Neuronal stem cell (in vitro differentiated cells): Measurements from ENCODE around the gene RIOK1.

ENCODE experiments used
- DNase-seq: peaks from one replicate; pipeline ENCODE4 v3.0.0-alpha.2; 2013; ENCODE audit warnings: low spot score
- H2AFZ ChIP-seq: one replicate; pipeline ENCODE4 v1.6.1; 2013; ENCODE audit warnings: mild to moderate bottlenecking, low read length, inconsistent platforms
- H2AK5ac ChIP-seq: 2 replicates; pipeline ENCODE4 v1.6.1; 2013; ENCODE audit warnings: low read depth, mild to moderate bottlenecking, inconsistent platforms, low read length, moderate library complexity, mixed read lengths
- H2BK120ac ChIP-seq: 2 replicates; pipeline ENCODE4 v1.6.1; 2013; ENCODE audit warnings: low read depth, mild to moderate bottlenecking, inconsistent platforms, low read length, moderate library complexity, mixed read lengths
- H2BK12ac ChIP-seq: one replicate; pipeline ENCODE4 v1.6.1; 2013; ENCODE audit warnings: low read length, inconsistent platforms
- H2BK15ac ChIP-seq: 2 replicates; pipeline ENCODE4 v1.6.1; 2013; ENCODE audit warnings: mild to moderate bottlenecking, low read length, inconsistent platforms, mixed read lengths
- H2BK5ac ChIP-seq: one replicate; pipeline ENCODE4 v1.6.1; 2013; ENCODE audit warnings: inconsistent platforms, mild to moderate bottlenecking, low read length, moderate library complexity
- H3K14ac ChIP-seq: one replicate; pipeline ENCODE4 v1.6.1; 2013; ENCODE audit warnings: low read length, inconsistent platforms
- H3K18ac ChIP-seq: 2 replicates; pipeline ENCODE4 v1.6.1; 2013; ENCODE audit warnings: low read length, inconsistent platforms
- H3K23ac ChIP-seq: 2 replicates; pipeline ENCODE4 v1.6.1; 2013; ENCODE audit warnings: low read depth, mild to moderate bottlenecking, mixed read lengths, low read length, inconsistent platforms; ENCODE audit not compliant: poor library complexity
- H3K27ac ChIP-seq: replicated peaks from 3 replicates; pipeline ENCODE4 v1.5.1; 2013; ENCODE audit warnings: low read length, inconsistent platforms
- H3K27me3 ChIP-seq, 3 experiments: 2 replicates each; pipeline ENCODE4 v1.6.1; 2013; ENCODE audit warnings: low read length in 3 of 3, mild to moderate bottlenecking in 2 of 3, inconsistent platforms in 1 of 3, low read depth in 1 of 3, mixed read lengths in 1 of 3, moderate library complexity in 1 of 3; ENCODE audit not compliant: control insufficient read depth in 3 of 3, insufficient read depth in 3 of 3
- H3K36me3 ChIP-seq, 2 donors: replicated peaks in 1 of 2; 2 replicates each; pipeline ENCODE4 v1.6.1; 2013; ENCODE audit warnings: low read length in 2 of 2; ENCODE audit not compliant: control insufficient read depth in 2 of 2, insufficient read depth in 2 of 2
- H3K4ac ChIP-seq: 2 replicates; pipeline ENCODE4 v1.6.1; 2013; ENCODE audit warnings: inconsistent platforms, mild to moderate bottlenecking, low read length, moderate library complexity
- H3K4me1 ChIP-seq, 2 donors: 1 replicate in 1 of 2; 2 replicates in 1 of 2; pipeline ENCODE4 v1.6.1; 2013; ENCODE audit warnings: low read length in 2 of 2, low read depth in 1 of 2; ENCODE audit not compliant: control insufficient read depth in 2 of 2, insufficient read depth in 1 of 2
- H3K4me2 ChIP-seq: one replicate; pipeline ENCODE4 v1.6.1; 2013; ENCODE audit warnings: mild to moderate bottlenecking, low read length, inconsistent platforms; ENCODE audit not compliant: insufficient read depth, poor library complexity, severe bottlenecking
- H3K4me3 ChIP-seq, 2 donors: 2 replicates each; pipeline ENCODE4 v1.5.1; 2013; ENCODE audit warnings: low read length in 2 of 2, mild to moderate bottlenecking in 2 of 2, inconsistent platforms in 1 of 2, moderate library complexity in 1 of 2
- H3K79me1 ChIP-seq: one replicate; pipeline ENCODE4 v1.6.1; 2013; ENCODE audit warnings: low read depth, mild to moderate bottlenecking, inconsistent platforms, low read length, moderate library complexity
- H3K9ac ChIP-seq: one replicate; pipeline ENCODE4 v1.6.1; 2013; ENCODE audit warnings: mild to moderate bottlenecking, low read depth, low read length, inconsistent platforms; ENCODE audit not compliant: poor library complexity
- H3K9me3 ChIP-seq, 2 donors: replicated peaks in 1 of 2; 2 replicates each; pipeline versions ENCODE3 to v1.6.1; 2013; ENCODE audit warnings: low read length in 2 of 2, mild to moderate bottlenecking in 2 of 2, inconsistent platforms in 1 of 2, low read depth in 1 of 2, mixed read lengths in 1 of 2, moderate library complexity in 1 of 2; ENCODE audit not compliant: control insufficient read depth in 2 of 2, insufficient read depth in 1 of 2
- H4K8ac ChIP-seq: one replicate; pipeline ENCODE4 v1.6.1; 2013; ENCODE audit warnings: low read depth, mild to moderate bottlenecking, inconsistent platforms, low read length, moderate library complexity
- H4K91ac ChIP-seq: one replicate; pipeline ENCODE4 v1.6.1; 2013; ENCODE audit warnings: low read length, low read depth, mild to moderate bottlenecking, inconsistent platforms; ENCODE audit not compliant: poor library complexity
- WGBS, 2 donors: extraction: QIAGEN DNeasy Blood & Tissue Kit; methylation state at CpG; one replicate each; pipeline ENCODE4 v1.1.7; 2013; ENCODE audit warnings: missing lambda C conversion rate in 2 of 2, mixed read lengths in 1 of 2; ENCODE audit not compliant: insufficient read length in 2 of 2, insufficient replicate concordance in 1 of 2; ENCODE audit errors: extremely low coverage in 2 of 2; 5-methylcytosine and 5-hydroxymethylcytosine counted together

RIOK1 gene

GRCh38 chr6:7391151-7391550 is 1.5 kb downstream of the RIOK1 start:
- no peak for DNase-seq
- H3K27me3 ChIP-seq: no peaks in the 10 kb centered on the region
- peaks cover 2% of the 10 kb centered on the region in 2 donors for H3K4me1 ChIP-seq

GRCh38 chr6:7392402-7392801 is 2.8 kb downstream of the RIOK1 start:
- no peak overlapping the region for H3K4me2 ChIP-seq
- no peak overlapping the region for H3K14ac ChIP-seq
- no peaks in the 10 kb centered on the region for H3K27me3 ChIP-seq
- H2BK12ac ChIP-seq: no peak overlapping the region
- H3K36me3 ChIP-seq: peaks cover 2 to 46% of the 10 kb centered on the region in 2 donors
- no peak overlapping the region for H3K27ac ChIP-seq
- H2AK5ac ChIP-seq: no peak overlapping the region
- H3K79me1 ChIP-seq: no peaks in the 10 kb centered on the region
- no peak overlapping the region for H2BK15ac ChIP-seq
- H3K23ac ChIP-seq: no peak overlapping the region
- H3K4me1 ChIP-seq: peaks cover 2% of the 10 kb centered on the region in 2 donors
- no peak overlapping the region for H3K4me3 ChIP-seq
- no CpG with 5 or more reads among the region's 6 CpGs for WGBS, 2 donors
- no peak overlapping the region for H4K91ac ChIP-seq
- no peaks in the 10 kb centered on the region for H3K9me3 ChIP-seq
- H3K18ac ChIP-seq: no peak overlapping the region
- no peak overlapping the region for H2BK5ac ChIP-seq
- H2BK120ac ChIP-seq: no peak overlapping the region
- H2AFZ ChIP-seq: no peak overlapping the region
- H4K8ac ChIP-seq: no peak overlapping the region
- no peak for DNase-seq
- no peak overlapping the region for H3K9ac ChIP-seq
- H3K4ac ChIP-seq: no peak overlapping the region

More at GRCh38 chr6:7391151-7391550, 1.5 kb downstream of the RIOK1 start:
- H3K9me3 ChIP-seq: no peaks in the 10 kb centered on the region
- H2BK15ac ChIP-seq: no peak overlapping the region
- H3K18ac ChIP-seq: no peak overlapping the region
- H3K23ac ChIP-seq: no peak overlapping the region
- no peak overlapping the region for H3K9ac ChIP-seq
- no peak overlapping the region for H2BK5ac ChIP-seq
- H2AFZ ChIP-seq: no peak overlapping the region
- H3K4me2 ChIP-seq: no peak overlapping the region
- peaks cover 2 to 33% of the 10 kb centered on the region in 2 donors for H3K36me3 ChIP-seq
- no peak overlapping the region for H2BK120ac ChIP-seq
- no peaks in the 10 kb centered on the region for H3K79me1 ChIP-seq
- no CpG with 5 or more reads among the region's 4 CpGs for WGBS, 2 donors
- H2BK12ac ChIP-seq: no peak overlapping the region
- H2AK5ac ChIP-seq: no peak overlapping the region
- no peak overlapping the region for H3K4ac ChIP-seq
- H4K8ac ChIP-seq: no peak overlapping the region
- no peak overlapping the region for H4K91ac ChIP-seq
- peak overlapping the region in 1 of 2 donors; percentile 73 for H3K4me3 ChIP-seq
- no peak overlapping the region for H3K14ac ChIP-seq
- no peak overlapping the region for H3K27ac ChIP-seq

GRCh38 chr6:7401075-7401474 is 11.5 kb downstream of the RIOK1 start:
- no peak overlapping the region for H2AFZ ChIP-seq
- no peak overlapping the region for H4K91ac ChIP-seq
- no peak overlapping the region for H2BK12ac ChIP-seq
- no peak overlapping the region for H3K4me2 ChIP-seq
- WGBS, 2 donors: no CpG with 5 or more reads among the region's 3 CpGs
- H2BK15ac ChIP-seq: no peak overlapping the region
- DNase-seq: no peak
- H3K36me3 ChIP-seq: peaks cover 11 to 96% of the 10 kb centered on the region in 2 donors
- H3K23ac ChIP-seq: no peak overlapping the region
- H3K9ac ChIP-seq: no peak overlapping the region
- no peaks in the 10 kb centered on the region for H3K79me1 ChIP-seq
- H3K4me1 ChIP-seq: no peaks in the 10 kb centered on the region
- no peak overlapping the region for H3K27ac ChIP-seq
- H3K4ac ChIP-seq: no peak overlapping the region
- no peak overlapping the region for H2AK5ac ChIP-seq
- H3K9me3 ChIP-seq: no peaks in the 10 kb centered on the region
- no peaks in the 10 kb centered on the region for H3K27me3 ChIP-seq
- H2BK120ac ChIP-seq: no peak overlapping the region
- no peak overlapping the region for H3K14ac ChIP-seq
- H3K18ac ChIP-seq: no peak overlapping the region
- H2BK5ac ChIP-seq: no peak overlapping the region
- no peak overlapping the region for H3K4me3 ChIP-seq
- H4K8ac ChIP-seq: no peak overlapping the region

- no CpG with 5 or more reads among the region's 1 CpG for WGBS, 2 donors
- Histone ChIP-seq H3K4me1 (no peaks in the 10 kb centered on the region), H3K27me3 (no peaks in the 10 kb centered on the region), H3K18ac (no peak overlapping the region), H4K8ac (no peak overlapping the region), H3K23ac (no peak overlapping the region), H2AFZ (no peak overlapping the region), H2BK12ac (no peak overlapping the region), H2BK15ac (no peak overlapping the region), H4K91ac (no peak overlapping the region), H3K36me3 (peaks cover 13 to 96% of the 10 kb centered on the region in 2 donors), H3K9ac (no peak overlapping the region), H3K79me1 (no peaks in the 10 kb centered on the region), H3K27ac (no peak overlapping the region), H3K4me2 (no peak overlapping the region), H3K14ac (no peak overlapping the region), H2AK5ac (no peak overlapping the region), H3K4me3 (no peak overlapping the region), H2BK5ac (no peak overlapping the region), H3K9me3 (no peaks in the 10 kb centered on the region), H3K4ac (no peak overlapping the region), H2BK120ac (no peak overlapping the region)
- DNase-seq: no peak
Observed at GRCh38 chr6:7402716-7403115, 13.1 kb downstream of the RIOK1 start.
